Stimulated activated naive B cell treated with anti-CD40 and anti-IgM and Interleukin-4, amounts not matched to agents 10 μg/mL and 1 μg/mL and 100 μg/mL, for 72 hours (primary cell): ENCODE results near the gene PCBP3.
"Not testable (repeated sequence)": the region's sequence is repeated elsewhere in the genome, so short reads cannot be mapped to it uniquely, and the experiment has no call there.

Source experiments
- ATAC-seq, 2 donors: fragments of 150-1000 bp; cut with Tn5 transposase; replicated peaks; 2 replicates each; pipeline ENCODE4 v1.10.0; 2021; ENCODE audit warnings: moderate library complexity in 1 of 2
- DNase-seq: peaks from one replicate; pipeline ENCODE4 v3.0.0; 2021
- H3K27ac Mint-ChIP-seq: one replicate; pipeline ENCODE4 v1.8.0; 2022; ENCODE audit warnings: mild to moderate bottlenecking, mixed read lengths
- H3K27me3 Mint-ChIP-seq, 2 donors: one replicate each; pipeline ENCODE4 v1.8.0; 2022; ENCODE audit warnings: mixed read lengths in 2 of 2
- H3K36me3 Mint-ChIP-seq, 2 donors: one replicate each; pipeline ENCODE4 v1.8.0; 2022; ENCODE audit warnings: mixed read lengths in 2 of 2, mild to moderate bottlenecking in 1 of 2
- H3K4me1 Mint-ChIP-seq, 2 donors: one replicate each; pipeline ENCODE4 v1.8.0; 2022; ENCODE audit warnings: mixed read lengths in 2 of 2, mild to moderate bottlenecking in 1 of 2
- H3K4me3 Mint-ChIP-seq, 2 donors: one replicate each; pipeline ENCODE4 v1.8.0; 2022; ENCODE audit warnings: mild to moderate bottlenecking in 2 of 2, mixed read lengths in 2 of 2, moderate library complexity in 1 of 2
- H3K9me3 Mint-ChIP-seq, 2 donors: one replicate each; pipeline ENCODE4 v1.8.0; 2022; ENCODE audit warnings: mixed read lengths in 2 of 2, mild to moderate bottlenecking in 1 of 2

PCBP3 gene

GRCh38 chr21:45643021-45643980 is at the start of gene PCBP3:
PCBP3 (plus strand) TSS chr21:45643725; CDS start chr21:45850086, 206,361 bp downstream.
- Mint-ChIP-seq H3K27ac (no peak within 1 kb of the TSS), H3K4me3 (peak within 1 kb of the TSS; percentile 57 to 74), H3K4me1 (peaks cover 20 to 29% of the 10 kb centered on the region in 2 donors), H3K9me3 (peaks cover 0 to 3% of the 10 kb centered on the region in 2 donors), H3K36me3 (no peaks in the 10 kb centered on the region), H3K27me3 (peaks cover 31 to 62% of the 10 kb centered on the region in 2 donors)
- peak; percentile 81 for DNase-seq
- peak; percentile 86 for ATAC-seq

- Mint-ChIP-seq H3K36me3 (no peaks in the 10 kb centered on the region), H3K27ac (no peak overlapping the region)
These were observed 48.6 kb upstream of the PCBP3 start for GRCh38 chr21:45594721-45595489.

GRCh38 chr21:45595574-45596295 is 47.8 kb upstream of the PCBP3 start:
- Mint-ChIP-seq H3K9me3 (peaks cover 0 to 1% of the 10 kb centered on the region in 2 donors), H3K4me3 (no peak overlapping the region), H3K4me1 (peaks cover 12 to 15% of the 10 kb centered on the region in 2 donors), H3K36me3 (no peaks in the 10 kb centered on the region), H3K27me3 (peaks cover 13 to 59% of the 10 kb centered on the region in 2 donors), H3K27ac (no peak overlapping the region)
- no peak for DNase-seq
- no peak for ATAC-seq

More at GRCh38 chr21:45594721-45595489, 48.6 kb upstream of the PCBP3 start:
- Mint-ChIP-seq H3K27me3 (peaks cover 13 to 51% of the 10 kb centered on the region in 2 donors), H3K9me3 (no peaks in the 10 kb centered on the region), H3K4me3 (no peak overlapping the region), H3K4me1 (peaks cover 12 to 15% of the 10 kb centered on the region in 2 donors)
- ATAC-seq (no peak), DNase-seq (no peak)

- H3K4me3 Mint-ChIP-seq: no peak overlapping the region
- peak; percentile 79 to 81 for ATAC-seq
- peaks cover 12 to 15% of the 10 kb centered on the region in 2 donors for H3K4me1 Mint-ChIP-seq
These were observed 46.7 kb upstream of the PCBP3 start for GRCh38 chr21:45596704-45597318.

GRCh38 chr21:45598109-45598508 is 45.4 kb upstream of the PCBP3 start:
- Mint-ChIP-seq H3K27me3 (peaks cover 13 to 61% of the 10 kb centered on the region in 2 donors), H3K36me3 (peaks cover 0 to under 1% of the 10 kb centered on the region in 2 donors), H3K27ac (no peak overlapping the region), H3K9me3 (peaks cover 3 to 4% of the 10 kb centered on the region in 2 donors), H3K4me1 (peaks cover 7 to 11% of the 10 kb centered on the region in 2 donors), H3K4me3 (no peak overlapping the region)
- DNase-seq (no peak), ATAC-seq (no peak)

More at GRCh38 chr21:45596704-45597318, 46.7 kb upstream of the PCBP3 start:
- no peak overlapping the region for H3K27ac Mint-ChIP-seq
- H3K9me3 Mint-ChIP-seq: peaks cover 0 to 1% of the 10 kb centered on the region in 2 donors
- no peaks in the 10 kb centered on the region for H3K36me3 Mint-ChIP-seq
- DNase-seq: peak; percentile 53
- H3K27me3 Mint-ChIP-seq: peaks cover 13 to 61% of the 10 kb centered on the region in 2 donors

- ATAC-seq: no peak
These were observed 44.9 kb upstream of the PCBP3 start for GRCh38 chr21:45598666-45599065.

GRCh38 chr21:45599146-45599581 is 44.4 kb upstream of the PCBP3 start:
- Mint-ChIP-seq H3K27me3 (peaks cover 17 to 58% of the 10 kb centered on the region in 2 donors), H3K4me3 (no peak overlapping the region), H3K27ac (no peak overlapping the region), H3K4me1 (peaks cover 6 to 7% of the 10 kb centered on the region in 2 donors), H3K36me3 (peaks cover 2 to 7% of the 10 kb centered on the region in 2 donors), H3K9me3 (peaks cover 11 to 14% of the 10 kb centered on the region in 2 donors)
- DNase-seq (no peak), ATAC-seq (no peak)

More at GRCh38 chr21:45598666-45599065, 44.9 kb upstream of the PCBP3 start:
- no peak for DNase-seq
- Mint-ChIP-seq H3K4me1 (peaks cover 7 to 11% of the 10 kb centered on the region in 2 donors), H3K9me3 (peaks cover 7 to 9% of the 10 kb centered on the region in 2 donors), H3K27ac (no peak overlapping the region), H3K36me3 (peaks cover 2% of the 10 kb centered on the region in 2 donors), H3K4me3 (no peak overlapping the region), H3K27me3 (peaks cover 13 to 59% of the 10 kb centered on the region in 2 donors)

- ATAC-seq (no peak), DNase-seq (no peak)
- Mint-ChIP-seq H3K4me3 (no peak overlapping the region), H3K27me3 (peaks cover 15 to 54% of the 10 kb centered on the region in 2 donors), H3K9me3 (peaks cover 15 to 17% of the 10 kb centered on the region in 2 donors), H3K27ac (no peak overlapping the region), H3K4me1 (peaks cover 6 to 7% of the 10 kb centered on the region in 2 donors), H3K36me3 (peaks cover 2 to 10% of the 10 kb centered on the region in 2 donors)
These were observed 43.3 kb upstream of the PCBP3 start for GRCh38 chr21:45600248-45600647.

- ATAC-seq (no peak), DNase-seq (no peak)
- Mint-ChIP-seq H3K9me3 (peaks cover 15 to 17% of the 10 kb centered on the region in 2 donors), H3K27me3 (peaks cover 14 to 41% of the 10 kb centered on the region in 2 donors), H3K27ac (no peak overlapping the region), H3K36me3 (peaks cover 2 to 10% of the 10 kb centered on the region in 2 donors), H3K4me3 (no peak overlapping the region), H3K4me1 (peaks cover 4 to 5% of the 10 kb centered on the region in 2 donors)
These were observed 42.0 kb upstream of the PCBP3 start for GRCh38 chr21:45601551-45601950.

GRCh38 chr21:45602106-45602505 is 41.4 kb upstream of the PCBP3 start:
- Mint-ChIP-seq H3K4me3 (no peak overlapping the region), H3K27ac (no peak overlapping the region), H3K9me3 (peaks cover 15 to 17% of the 10 kb centered on the region in 2 donors), H3K4me1 (no peaks in the 10 kb centered on the region), H3K27me3 (peaks cover 9 to 37% of the 10 kb centered on the region in 2 donors), H3K36me3 (peaks cover 2 to 10% of the 10 kb centered on the region in 2 donors)
- DNase-seq: no peak
- ATAC-seq: no peak

GRCh38 chr21:45603481-45603880 is 40.0 kb upstream of the PCBP3 start:
- ATAC-seq: no peak

GRCh38 chr21:45604681-45605080 is 38.8 kb upstream of the PCBP3 start:
- Mint-ChIP-seq H3K9me3 (peaks cover 17% of the 10 kb centered on the region in 2 donors), H3K27me3 (peaks cover 13 to 40% of the 10 kb centered on the region in 2 donors)
- ATAC-seq, H3K4me1 Mint-ChIP-seq, H3K4me3 Mint-ChIP-seq, H3K27ac Mint-ChIP-seq, H3K36me3 Mint-ChIP-seq, DNase-seq: not testable (repeated sequence)

More at GRCh38 chr21:45603481-45603880, 40.0 kb upstream of the PCBP3 start:
- H3K27ac Mint-ChIP-seq: no peak overlapping the region
- peaks cover 10 to 45% of the 10 kb centered on the region in 2 donors for H3K27me3 Mint-ChIP-seq
- no peak for DNase-seq
- peaks cover 2 to 10% of the 10 kb centered on the region in 2 donors for H3K36me3 Mint-ChIP-seq
- H3K4me3 Mint-ChIP-seq: no peak overlapping the region
- H3K4me1 Mint-ChIP-seq: no peaks in the 10 kb centered on the region
- peaks cover 17% of the 10 kb centered on the region in 2 donors for H3K9me3 Mint-ChIP-seq
